ENCODE data around the gene CEMIP.

CEMIP gene

GRCh38 chr15:80856400-80856799 is 77.2 kb downstream of the CEMIP start:
- Histone ChIP-seq H3K27me3 (ENCODE audit: low read depth, low read length) (no peaks in the 10 kb centered on the region), H3K4me1 (ENCODE audit: control insufficient read depth in 1 of 2, insufficient read depth in 2 of 2, low read length in 2 of 2) (peaks cover 0 to 32% of the 10 kb centered on the region in 2 donors), H3K4me3 (ENCODE audit: low read depth in 1 of 2, low read length in 2 of 2) (no peak overlapping the region), H3K36me3 (ENCODE audit: control insufficient read depth in 1 of 2, insufficient read depth in 2 of 2, low read length in 2 of 2) (no peaks in the 10 kb centered on the region), H3K27ac (ENCODE audit: low read length) (no peak overlapping the region), H3K9me3 (ENCODE audit: control insufficient read depth in 1 of 2, low read length in 2 of 2) (no peaks in the 10 kb centered on the region)

GRCh38 chr15:80856809-80857377 is 77.7 kb downstream of the CEMIP start:
- Histone ChIP-seq H3K36me3 (ENCODE audit: control insufficient read depth in 1 of 2, insufficient read depth in 2 of 2, low read length in 2 of 2) (no peaks in the 10 kb centered on the region), H3K9me3 (ENCODE audit: control insufficient read depth in 1 of 2, low read length in 2 of 2) (no peaks in the 10 kb centered on the region), H3K4me1 (ENCODE audit: control insufficient read depth in 1 of 2, insufficient read depth in 2 of 2, low read length in 2 of 2) (peaks cover 0 to 37% of the 10 kb centered on the region in 2 donors), H3K4me3 (ENCODE audit: low read depth in 1 of 2, low read length in 2 of 2) (no peak overlapping the region), H3K27me3 (ENCODE audit: low read depth, low read length) (no peaks in the 10 kb centered on the region), H3K27ac (ENCODE audit: low read length) (no peak overlapping the region)

GRCh38 chr15:80861731-80862170 is 82.6 kb downstream of the CEMIP start:
- Histone ChIP-seq H3K9me3 (ENCODE audit: control insufficient read depth in 1 of 2, low read length in 2 of 2) (no peaks in the 10 kb centered on the region), H3K4me3 (ENCODE audit: low read depth in 1 of 2, low read length in 2 of 2) (no peak overlapping the region), H3K4me1 (ENCODE audit: control insufficient read depth in 1 of 2, insufficient read depth in 2 of 2, low read length in 2 of 2) (peaks cover 0 to 27% of the 10 kb centered on the region in 2 donors), H3K36me3 (ENCODE audit: control insufficient read depth in 1 of 2, insufficient read depth in 2 of 2, low read length in 2 of 2) (no peaks in the 10 kb centered on the region), H3K27me3 (ENCODE audit: low read depth, low read length) (no peaks in the 10 kb centered on the region), H3K27ac (ENCODE audit: low read length) (no peak overlapping the region)

- Histone ChIP-seq H3K27me3 (ENCODE audit: low read depth, low read length) (no peaks in the 10 kb centered on the region), H3K36me3 (ENCODE audit: control insufficient read depth in 1 of 2, insufficient read depth in 2 of 2, low read length in 2 of 2) (no peaks in the 10 kb centered on the region), H3K4me3 (ENCODE audit: low read depth in 1 of 2, low read length in 2 of 2) (no peak overlapping the region), H3K27ac (ENCODE audit: low read length) (no peak overlapping the region), H3K4me1 (ENCODE audit: control insufficient read depth in 1 of 2, insufficient read depth in 2 of 2, low read length in 2 of 2) (peaks cover 0 to 18% of the 10 kb centered on the region in 2 donors), H3K9me3 (ENCODE audit: control insufficient read depth in 1 of 2, low read length in 2 of 2) (no peaks in the 10 kb centered on the region)
Observed at GRCh38 chr15:80864666-80865065, 85.5 kb downstream of the CEMIP start.

- H3K9me3 ChIP-seq (ENCODE audit: control insufficient read depth in 1 of 2, low read length in 2 of 2): no peaks in the 10 kb centered on the region
- H3K36me3 ChIP-seq (ENCODE audit: control insufficient read depth in 1 of 2, insufficient read depth in 2 of 2, low read length in 2 of 2): no peaks in the 10 kb centered on the region
- H3K4me3 ChIP-seq (ENCODE audit: low read depth in 1 of 2, low read length in 2 of 2): no peak overlapping the region
- H3K4me1 ChIP-seq (ENCODE audit: control insufficient read depth in 1 of 2, insufficient read depth in 2 of 2, low read length in 2 of 2): peaks cover 0 to 7% of the 10 kb centered on the region in 2 donors
- H3K27ac ChIP-seq (ENCODE audit: low read length): no peak overlapping the region
- no peaks in the 10 kb centered on the region for H3K27me3 ChIP-seq (ENCODE audit: low read depth, low read length)
Observed at GRCh38 chr15:80866936-80867335, 87.8 kb downstream of the CEMIP start.

GRCh38 chr15:80870366-80870765 is 91.2 kb downstream of the CEMIP start:
- no peaks in the 10 kb centered on the region for H3K9me3 ChIP-seq (ENCODE audit: control insufficient read depth in 1 of 2, low read length in 2 of 2)
- H3K4me3 ChIP-seq (ENCODE audit: low read depth in 1 of 2, low read length in 2 of 2): no peak overlapping the region
- no peaks in the 10 kb centered on the region for H3K27me3 ChIP-seq (ENCODE audit: low read depth, low read length)
- H3K27ac ChIP-seq (ENCODE audit: low read length): no peak overlapping the region
- H3K4me1 ChIP-seq (ENCODE audit: control insufficient read depth in 1 of 2, insufficient read depth in 2 of 2, low read length in 2 of 2): peaks cover 0 to 5% of the 10 kb centered on the region in 2 donors
- no peaks in the 10 kb centered on the region for H3K36me3 ChIP-seq (ENCODE audit: control insufficient read depth in 1 of 2, insufficient read depth in 2 of 2, low read length in 2 of 2)

- Histone ChIP-seq H3K27ac (ENCODE audit: low read length) (no peak overlapping the region), H3K4me3 (ENCODE audit: low read depth in 1 of 2, low read length in 2 of 2) (no peak overlapping the region), H3K9me3 (ENCODE audit: control insufficient read depth in 1 of 2, low read length in 2 of 2) (no peaks in the 10 kb centered on the region)
Observed at GRCh38 chr15:80870893-80871292, 91.7 kb downstream of the CEMIP start.

GRCh38 chr15:80871858-80872257 is 92.7 kb downstream of the CEMIP start:
- H3K4me3 ChIP-seq (ENCODE audit: low read depth in 1 of 2, low read length in 2 of 2): no peak overlapping the region

More at GRCh38 chr15:80870893-80871292, 91.7 kb downstream of the CEMIP start:
- Histone ChIP-seq H3K4me1 (ENCODE audit: control insufficient read depth in 1 of 2, insufficient read depth in 2 of 2, low read length in 2 of 2) (peaks cover 0 to 5% of the 10 kb centered on the region in 2 donors), H3K36me3 (ENCODE audit: control insufficient read depth in 1 of 2, insufficient read depth in 2 of 2, low read length in 2 of 2) (no peaks in the 10 kb centered on the region), H3K27me3 (ENCODE audit: low read depth, low read length) (no peaks in the 10 kb centered on the region)

GRCh38 chr15:80873366-80873952 is 94.3 kb downstream of the CEMIP start:
- Histone ChIP-seq H3K36me3 (ENCODE audit: control insufficient read depth in 1 of 2, insufficient read depth in 2 of 2, low read length in 2 of 2) (no peaks in the 10 kb centered on the region), H3K27ac (ENCODE audit: low read length) (no peak overlapping the region), H3K9me3 (ENCODE audit: control insufficient read depth in 1 of 2, low read length in 2 of 2) (no peaks in the 10 kb centered on the region), H3K27me3 (ENCODE audit: low read depth, low read length) (no peaks in the 10 kb centered on the region), H3K4me3 (ENCODE audit: low read depth in 1 of 2, low read length in 2 of 2) (no peak overlapping the region), H3K4me1 (ENCODE audit: control insufficient read depth in 1 of 2, insufficient read depth in 2 of 2, low read length in 2 of 2) (peaks cover 0 to 5% of the 10 kb centered on the region in 2 donors)

More at GRCh38 chr15:80871858-80872257, 92.7 kb downstream of the CEMIP start:
- no peaks in the 10 kb centered on the region for H3K27me3 ChIP-seq (ENCODE audit: low read depth, low read length)
- H3K9me3 ChIP-seq (ENCODE audit: control insufficient read depth in 1 of 2, low read length in 2 of 2): no peaks in the 10 kb centered on the region
- no peak overlapping the region for H3K27ac ChIP-seq (ENCODE audit: low read length)
- peaks cover 0 to 5% of the 10 kb centered on the region in 2 donors for H3K4me1 ChIP-seq (ENCODE audit: control insufficient read depth in 1 of 2, insufficient read depth in 2 of 2, low read length in 2 of 2)
- H3K36me3 ChIP-seq (ENCODE audit: control insufficient read depth in 1 of 2, insufficient read depth in 2 of 2, low read length in 2 of 2): no peaks in the 10 kb centered on the region

- no peaks in the 10 kb centered on the region for H3K9me3 ChIP-seq (ENCODE audit: control insufficient read depth in 1 of 2, low read length in 2 of 2)
- no peak overlapping the region for H3K4me3 ChIP-seq (ENCODE audit: low read depth in 1 of 2, low read length in 2 of 2)
- no peaks in the 10 kb centered on the region for H3K36me3 ChIP-seq (ENCODE audit: control insufficient read depth in 1 of 2, insufficient read depth in 2 of 2, low read length in 2 of 2)
- peaks cover 0 to 5% of the 10 kb centered on the region in 2 donors for H3K4me1 ChIP-seq (ENCODE audit: control insufficient read depth in 1 of 2, insufficient read depth in 2 of 2, low read length in 2 of 2)
- no peaks in the 10 kb centered on the region for H3K27me3 ChIP-seq (ENCODE audit: low read depth, low read length)
- no peak overlapping the region for H3K27ac ChIP-seq (ENCODE audit: low read length)
Observed at GRCh38 chr15:80875568-80876347, 96.6 kb downstream of the CEMIP start.

- Histone ChIP-seq H3K4me1 (ENCODE audit: control insufficient read depth in 1 of 2, insufficient read depth in 2 of 2, low read length in 2 of 2) (peaks cover 0 to 5% of the 10 kb centered on the region in 2 donors), H3K9me3 (ENCODE audit: control insufficient read depth in 1 of 2, low read length in 2 of 2) (no peaks in the 10 kb centered on the region), H3K27ac (ENCODE audit: low read length) (no peak overlapping the region), H3K27me3 (ENCODE audit: low read depth, low read length) (no peaks in the 10 kb centered on the region), H3K36me3 (ENCODE audit: control insufficient read depth in 1 of 2, insufficient read depth in 2 of 2, low read length in 2 of 2) (no peaks in the 10 kb centered on the region), H3K4me3 (ENCODE audit: low read depth in 1 of 2, low read length in 2 of 2) (no peak overlapping the region)
Observed at GRCh38 chr15:80876348-80876674, 97.1 kb downstream of the CEMIP start.
